Cardiac muscle cell (in vitro differentiated cells and primary cell): ENCODE measurements around the gene SNX14. TPM values are rescaled to one million over a fixed set of nuclear protein-coding genes. Genes with fewer than 3 reads are reported as not detected.

Source experiments
- DNase-seq, 2 donors: peaks; one replicate each; pipeline versions ENCODE4 v3.0.0 to v3.0.0-alpha.2; 2010 to 2017; ENCODE audit warnings: low read depth in 1 of 2, low spot score in 1 of 2
- H3K27ac ChIP-seq: fragments of 200-600 bp; sonication (generic); 2 replicates; pipeline ENCODE4 v1.5.1; 2016
- H3K27me3 ChIP-seq: fragments of 200-600 bp; sonication (generic); 2 replicates; pipeline ENCODE4 v1.6.0; 2016; ENCODE audit warnings: control low read depth
- H3K36me3 ChIP-seq: fragments of 200-600 bp; sonication (generic); 2 replicates; pipeline ENCODE4 v1.5.1; 2016; ENCODE audit warnings: control low read depth
- H3K4me1 ChIP-seq: fragments of 200-600 bp; sonication (generic); 2 replicates; pipeline ENCODE4 v1.8.1; 2017; ENCODE audit warnings: low read depth, mild to moderate bottlenecking, mixed run types
- H3K4me3 ChIP-seq: fragments of 200-600 bp; sonication (generic); 2 replicates; pipeline ENCODE4 v1.5.1; 2016; ENCODE audit warnings: mild to moderate bottlenecking
- H3K9me3 ChIP-seq: fragments of 200-600 bp; sonication (generic); 2 replicates; pipeline ENCODE4 v1.5.1; 2017; ENCODE audit warnings: low read depth, mild to moderate bottlenecking, control low read depth
- polyA plus RNA-seq: library from polyadenylated mRNA; unstranded; fragments of >200 nt; fragmentation: Nextera tagmentation; extraction: Ambion mirVana; gene quantifications from 2 replicates; pipeline ENCODE4 v1.2.1, GENCODE V29; 2016
- total RNA-seq: library from RNA; depleted of rRNA; stranded (reverse); fragments of >200 nt; gene quantifications from 2 replicates; pipeline ENCODE4 v1.2.3, GENCODE V29; 2016
- TF ChIP-seq, protein P1 (sequence below): IDR thresholded peaks from 2 replicates; pipeline ENCODE4 v1.5.1; 2012; ENCODE audit warnings: low read depth, mild to moderate bottlenecking, low read length

Gene SNX14
- total and polyA plus RNA-seq, 2 experiments from 2014 or later = 53.8 to 103 TPM

DNA sequence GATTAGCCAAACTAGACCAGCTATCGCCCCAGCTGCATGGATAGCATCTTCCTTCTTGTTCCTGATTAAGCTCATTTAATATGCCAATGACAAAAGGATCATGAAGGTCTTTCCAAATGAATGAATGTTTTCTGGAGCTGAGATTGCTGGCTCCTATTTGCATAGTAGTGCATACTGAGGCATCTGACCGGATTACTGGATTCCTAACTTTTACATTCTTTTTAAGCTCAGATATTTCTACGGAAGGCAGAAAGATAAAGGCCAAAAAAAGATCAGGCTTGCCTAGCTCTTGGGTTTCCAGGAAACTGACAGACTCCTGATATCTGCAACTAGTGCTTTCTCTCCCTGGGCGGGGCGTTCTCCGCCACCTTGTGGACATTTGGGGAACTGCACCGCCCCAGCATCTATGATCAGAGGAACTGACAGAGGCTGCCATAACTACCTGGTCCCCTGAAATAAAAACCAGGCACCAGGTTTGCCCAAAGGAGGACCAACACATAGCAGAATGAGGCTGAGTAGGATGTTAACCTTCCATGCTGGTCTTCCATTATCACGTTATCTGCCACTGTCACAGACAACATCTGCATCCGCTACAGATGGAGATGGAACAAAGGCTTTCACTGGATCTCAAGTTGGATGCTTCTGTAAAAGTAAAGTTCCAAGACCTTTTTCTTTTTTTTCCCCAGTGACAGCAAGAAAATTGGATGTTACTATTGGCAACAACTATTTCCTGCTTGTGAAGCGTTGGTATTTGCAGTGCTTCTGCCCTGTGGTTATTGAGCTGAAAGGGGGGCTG, 110.6 kb downstream of the SNX14 start:
- Histone ChIP-seq H3K4me1 (peaks cover 3% of the 10 kb centered on the region), H3K27me3 (no peaks in the 10 kb centered on the region), H3K4me3 (no peak overlapping the region), H3K36me3 (no peaks in the 10 kb centered on the region), H3K9me3 (no peaks in the 10 kb centered on the region), H3K27ac (no peak overlapping the region)
- peak; percentile 76 to 89 for DNase-seq
- TF ChIP-seq, protein P1, sequence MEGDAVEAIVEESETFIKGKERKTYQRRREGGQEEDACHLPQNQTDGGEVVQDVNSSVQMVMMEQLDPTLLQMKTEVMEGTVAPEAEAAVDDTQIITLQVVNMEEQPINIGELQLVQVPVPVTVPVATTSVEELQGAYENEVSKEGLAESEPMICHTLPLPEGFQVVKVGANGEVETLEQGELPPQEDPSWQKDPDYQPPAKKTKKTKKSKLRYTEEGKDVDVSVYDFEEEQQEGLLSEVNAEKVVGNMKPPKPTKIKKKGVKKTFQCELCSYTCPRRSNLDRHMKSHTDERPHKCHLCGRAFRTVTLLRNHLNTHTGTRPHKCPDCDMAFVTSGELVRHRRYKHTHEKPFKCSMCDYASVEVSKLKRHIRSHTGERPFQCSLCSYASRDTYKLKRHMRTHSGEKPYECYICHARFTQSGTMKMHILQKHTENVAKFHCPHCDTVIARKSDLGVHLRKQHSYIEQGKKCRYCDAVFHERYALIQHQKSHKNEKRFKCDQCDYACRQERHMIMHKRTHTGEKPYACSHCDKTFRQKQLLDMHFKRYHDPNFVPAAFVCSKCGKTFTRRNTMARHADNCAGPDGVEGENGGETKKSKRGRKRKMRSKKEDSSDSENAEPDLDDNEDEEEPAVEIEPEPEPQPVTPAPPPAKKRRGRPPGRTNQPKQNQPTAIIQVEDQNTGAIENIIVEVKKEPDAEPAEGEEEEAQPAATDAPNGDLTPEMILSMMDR = peak; percentile 100

- TF ChIP-seq, protein P1 = no peak
- peak in 1 of 2 donors; percentile 60 for DNase-seq
- Histone ChIP-seq H3K36me3 (no peaks in the 10 kb centered on the region), H3K27me3 (no peaks in the 10 kb centered on the region), H3K4me1 (peaks cover 3% of the 10 kb centered on the region), H3K9me3 (no peaks in the 10 kb centered on the region), H3K27ac (no peak overlapping the region), H3K4me3 (no peak overlapping the region)
Observed at GRCh38 chr6:85482206-85482904, 111.3 kb downstream of the SNX14 start.

- no peak overlapping the region for H3K27ac ChIP-seq
- TF ChIP-seq, protein P1 = no peak
- peaks cover 3% of the 10 kb centered on the region for H3K4me1 ChIP-seq
- no peaks in the 10 kb centered on the region for H3K9me3 ChIP-seq
- no peak overlapping the region for H3K4me3 ChIP-seq
- no peak for DNase-seq
- no peaks in the 10 kb centered on the region for H3K27me3 ChIP-seq
- no peaks in the 10 kb centered on the region for H3K36me3 ChIP-seq
Observed at GRCh38 chr6:85479208-85479607, 114.5 kb downstream of the SNX14 start.

GRCh38 chr6:85476532-85476931, 117.1 kb downstream of the SNX14 start:
- Histone ChIP-seq H3K36me3 (no peaks in the 10 kb centered on the region), H3K4me3 (no peak overlapping the region), H3K9me3 (no peaks in the 10 kb centered on the region), H3K4me1 (no peaks in the 10 kb centered on the region), H3K27ac (no peak overlapping the region), H3K27me3 (no peaks in the 10 kb centered on the region)
- no peak for DNase-seq
- TF ChIP-seq, protein P1 = no peak

DNA sequence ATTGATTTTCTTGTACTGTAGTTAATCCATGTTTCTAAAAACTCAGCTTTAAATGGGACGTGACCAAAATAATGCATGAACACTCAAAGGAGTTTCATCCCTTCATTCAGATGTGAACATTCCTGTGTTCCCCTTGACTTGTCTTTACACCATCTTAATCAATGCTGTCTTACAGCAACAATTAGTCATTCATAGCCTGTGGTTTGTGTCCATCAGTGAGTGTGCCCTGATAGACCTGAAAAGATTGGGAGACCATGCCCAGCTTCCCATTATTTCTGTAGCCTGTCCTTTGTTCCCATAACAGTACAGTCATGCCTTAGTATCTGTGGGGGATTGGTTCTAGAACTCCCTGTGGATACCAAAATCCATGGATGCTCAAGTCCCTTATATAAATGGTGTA, 119.9 kb downstream of the SNX14 start:
- TF ChIP-seq, protein P1 = no peak
- Histone ChIP-seq H3K4me3 (no peak overlapping the region), H3K36me3 (no peaks in the 10 kb centered on the region), H3K4me1 (no peaks in the 10 kb centered on the region), H3K27ac (no peak overlapping the region), H3K9me3 (no peaks in the 10 kb centered on the region), H3K27me3 (no peaks in the 10 kb centered on the region)
- DNase-seq = no peak
